GM12878 (cell line): Measurements from ENCODE around the gene PTPRU. TPM values are rescaled to one million over a fixed set of nuclear protein-coding genes. Genes with fewer than 3 reads are reported as not detected.

ENCODE experiments used
- ATAC-seq: fragments of 200-7000 bp; cut with Tn5 transposase; 3 replicates; pipeline ENCODE4 v1.9.1; 2020; ENCODE audit warnings: mild to moderate bottlenecking, moderate library complexity
- BruUV-seq: library from RNA; stranded (reverse); fragments of 400-500 nt; replicated peaks from 2 replicates; lab custom pipeline; 2021; lab: Mats Ljungman, UMichigan
- CTCF ChIA-PET: fragments of 300-600 bp; sonication (Branson Sonifier 250); formaldehyde crosslinking; extraction: SDS; loops from one replicate; lab custom pipeline; 2021; ENCODE audit warnings: inconsistent platforms; lab: Yijun Ruan, JAX
- POLR2A ChIA-PET: fragments of 350-600 bp; formaldehyde crosslinking; extraction: SDS; loops from one replicate; lab custom pipeline; 2021; ENCODE audit warnings: inconsistent platforms; lab: Charles Lee
- RAD21 ChIA-PET: fragments of 300-600 bp; sonication (Branson Sonifier 250); formaldehyde crosslinking; loops from one replicate; lab custom pipeline; 2023; ENCODE audit warnings: antibody characterized with exemption; ENCODE audit not compliant: unreplicated experiment; lab: Charles Lee
- SMC1A ChIA-PET: fragments of 300-600 bp; sonication (Branson Sonifier 250); formaldehyde crosslinking; loops from one replicate; lab custom pipeline; 2023; ENCODE audit not compliant: unreplicated experiment, uncharacterized antibody; lab: Charles Lee
- DNase-seq: peaks from one replicate; pipeline ENCODE4 v3.0.0-alpha.2; 2011; ENCODE audit warnings: low read depth, low spot score
- FAIRE-seq: peaks from 3 replicates; lab custom pipeline; 2011; peaks lifted over from hg19 to GRCh38; lab: Jason Lieb, UNC
- H2AFZ ChIP-seq: 2 replicates; pipeline ENCODE4 v1.6.0; 2011; ENCODE audit warnings: low read depth, low read length, control low read depth; ENCODE audit not compliant: control insufficient read depth
- H3K27ac ChIP-seq: 2 replicates; pipeline ENCODE4 v1.5.1; 2011; ENCODE audit warnings: control low read depth; ENCODE audit not compliant: control insufficient read depth, insufficient read depth
- H3K27me3 ChIP-seq, 2 experiments: replicated peaks in 1 of 2; 2 replicates each; pipeline versions ENCODE4 v1.6.0 to v1.6.1; 2011; ENCODE audit warnings: low read length in 1 of 2; ENCODE audit not compliant: control insufficient read depth in 2 of 2, insufficient read depth in 2 of 2
- H3K36me3 ChIP-seq, 2 experiments: 2 replicates each; pipeline ENCODE4 v1.5.1; 2011; ENCODE audit warnings: low read length in 1 of 2; ENCODE audit not compliant: control insufficient read depth in 2 of 2, insufficient read depth in 2 of 2
- H3K4me1 ChIP-seq: 2 replicates; pipeline ENCODE4 v1.6.1; 2011; ENCODE audit warnings: mild to moderate bottlenecking, low read length, moderate library complexity, mixed read lengths; ENCODE audit not compliant: control insufficient read depth, insufficient read depth
- H3K4me2 ChIP-seq: 2 replicates; pipeline ENCODE4 v1.6.0; 2011; ENCODE audit warnings: control low read depth; ENCODE audit not compliant: control insufficient read depth, insufficient read depth
- H3K4me3 ChIP-seq: fragments of 200-600 bp; sonication (generic); 2 replicates; pipeline ENCODE4 v1.5.1; 2016
- H3K79me2 ChIP-seq: 2 replicates; pipeline ENCODE4 v1.6.0; 2011; ENCODE audit warnings: low read length; ENCODE audit not compliant: control insufficient read depth, insufficient read depth
- H3K9ac ChIP-seq: 2 replicates; pipeline ENCODE4 v1.8.0; 2011; ENCODE audit warnings: low read length, control low read depth, mixed read lengths; ENCODE audit not compliant: control insufficient read depth, insufficient read depth
- H3K9me3 ChIP-seq: replicated peaks from 3 replicates; pipeline ENCODE4 v1.5.1; 2011; ENCODE audit warnings: mild to moderate bottlenecking, low read length; ENCODE audit not compliant: control insufficient read depth, insufficient read depth
- H4K20me1 ChIP-seq: 2 replicates; pipeline ENCODE4 v1.6.0; 2011; ENCODE audit not compliant: control insufficient read depth, insufficient read depth
- BHLHE40 ChIP-seq, 2 experiments: fragments of 450-650 bp in 1 of 2; IDR thresholded peaks; 2 replicates each; pipeline ENCODE4 v1.6.1; 2011 to 2017; ENCODE audit warnings: low read depth in 2 of 2, borderline replicate concordance in 1 of 2, improper control_type of control experiment in 1 of 2, low read length in 1 of 2, mild to moderate bottlenecking in 1 of 2
- CBFB ChIP-seq: IDR thresholded peaks from 2 replicates; pipeline ENCODE4 v1.6.1; 2016; ENCODE audit warnings: antibody characterized with exemption, low read depth
- CBX3 ChIP-seq: fragments of 200-600 bp; sonication (generic); IDR thresholded peaks from 2 replicates; pipeline ENCODE4 v1.6.1; 2016; ENCODE audit warnings: low read depth, borderline replicate concordance
- CBX5 ChIP-seq: sonication (generic); IDR thresholded peaks from 2 replicates; pipeline ENCODE4 v1.6.1; 2016; ENCODE audit warnings: low read depth, moderate library complexity, mild to moderate bottlenecking, inconsistent platforms
- GATAD2B ChIP-seq: fragments of 450-650 bp; conservative IDR thresholded peaks from 2 replicates; pipeline ENCODE4 v1.6.1; 2017; ENCODE audit warnings: low read depth, mild to moderate bottlenecking, moderate library complexity
- HDGF ChIP-seq: fragments of 450-650 bp; IDR thresholded peaks from 2 replicates; pipeline ENCODE4 v1.6.1; 2016; ENCODE audit warnings: antibody characterized with exemption
- POLR2A ChIP-seq: IDR thresholded peaks from 2 replicates; pipeline ENCODE4 v1.6.1; 2011; ENCODE audit warnings: low read depth, mild to moderate bottlenecking, low read length
- POLR2AphosphoS5 ChIP-seq: IDR thresholded peaks from 2 replicates; pipeline ENCODE4 v1.6.1; 2011; ENCODE audit warnings: mild to moderate bottlenecking, low read length, inconsistent platforms
- TARDBP ChIP-seq: IDR thresholded peaks from 2 replicates; pipeline ENCODE4 v1.6.1; 2016; ENCODE audit warnings: borderline replicate concordance
- ZNF24 ChIP-seq: fragments of 450-650 bp; IDR thresholded peaks from 2 replicates; pipeline ENCODE4 v1.6.1; 2017; ENCODE audit warnings: antibody characterized with exemption, mild to moderate bottlenecking
- WGBS: methylation state at CpG from one replicate; pipeline ENCODE4 v1.1.6; 2016; ENCODE audit warnings: low lambda C conversion rate; ENCODE audit not compliant: insufficient replicate concordance, insufficient coverage; ENCODE audit errors: missing lambda C conversion rate; 5-methylcytosine and 5-hydroxymethylcytosine counted together
- in situ Hi-C: fragments of 300-500 bp; cut with MboI; formaldehyde crosslinking; loops from 9 replicates; pipeline ENCODE4 v1.14.3; 2018; ENCODE audit warnings: mixed read lengths
- intact Hi-C: fragments of 100-400 bp; cut with micrococcal nuclease; formaldehyde crosslinking; loops from one replicate; pipeline ENCODE4 v1.14.2; 2022; ENCODE audit not compliant: unreplicated experiment
- polyA plus RNA-seq, 11 experiments: library from polyadenylated mRNA; depleted of rRNA in 4 of 11; unstranded in 6 of 11; stranded (reverse) in 5 of 11; fragments of >200 nt; fragmentation: Nextera tagmentation in 4 of 11; fragmentation: Illumina TruSeq in 1 of 11; extraction: Ambion mirVana in 4 of 11; extraction: Trizol in 1 of 11; gene quantifications; 1 replicate in 1 of 11; 2 replicates in 10 of 11; pipeline versions ENCODE4 v1.2.1 to v1.2.3, GENCODE V29; 2011 to 2016; ENCODE audit warnings: inconsistent platforms in 2 of 11, missing spikeins in 2 of 11, low read depth in 1 of 11
- total RNA-seq, 4 experiments: library from RNA; depleted of rRNA in 3 of 4; stranded (reverse); fragments of >200 nt in 3 of 4; fragmentation: Illumina TruSeq in 1 of 4; extraction: Trizol in 1 of 4; gene quantifications; 2 replicates each; pipeline versions ENCODE4 v1.2.1 to v1.2.3, GENCODE V29; 2013 to 2021
- TF ChIP-seq, protein P1 (sequence below): fragments of 450-650 bp; IDR thresholded peaks from 2 replicates; pipeline ENCODE4 v1.6.1; 2016; ENCODE audit warnings: mild to moderate bottlenecking

The PTPRU gene
- total and polyA plus RNA-seq, 10 of the 15 experiments (the other 5 are each of a cell fraction or from before 2014, with no cell fraction given), result 0.04 to 2.5 (median 0.73) TPM

- POLR2A ChIA-PET, result no interaction called here
- H3K9ac ChIP-seq, result no peak overlapping the region
- SMC1A ChIA-PET, result interaction anchor here (0.6 kb wide), 1 partner anchor 1047 kb away, joined by 3 read pairs; no protein-coding TSS in a partner anchor
- FAIRE-seq (no peak), ATAC-seq (no peak), DNase-seq (no peak)
- H4K20me1 ChIP-seq, result no peaks in the 10 kb centered on the region; the same call in 1 of the 2 replicates
- in situ Hi-C loops, result no loop called here
- H3K27ac ChIP-seq, result no peak overlapping the region
- H3K79me2 ChIP-seq, result no peaks in the 10 kb centered on the region
- no peaks in the 10 kb centered on the region for H3K9me3 ChIP-seq
- BruUV-seq, result no TSS peak
- no peak for TF ChIP-seq BHLHE40 (IDR thresholded peaks at IDR 0.05; ENCODE audit: borderline replicate concordance in 1 of 2, low read depth in 2 of 2, low read length in 1 of 2)
- TF ChIP-seq TARDBP, result no peak
- no peak for TF ChIP-seq CBFB
- no peak for TF ChIP-seq POLR2A
- no peak for TF ChIP-seq GATAD2B
- intact Hi-C loops, result no loop called here
- H3K4me1 ChIP-seq, result no peaks in the 10 kb centered on the region
- H3K36me3 ChIP-seq, result no peaks in the 10 kb centered on the region
- CTCF ChIA-PET, result no interaction called here
- H3K4me2 ChIP-seq, result no peak overlapping the region
- WGBS, result 26% methylated on average over 3 of the region's 3 CpGs
- H3K4me3 ChIP-seq, result no peak overlapping the region
- RAD21 ChIA-PET, result no interaction called here
- no peaks in the 10 kb centered on the region; a peak in 1 of 4 replicates for H3K27me3 ChIP-seq
- H2AFZ ChIP-seq, result no peak overlapping the region
Measured at GRCh38 chr1:29333008-29333407, 96.7 kb downstream of the PTPRU start.

DNA sequence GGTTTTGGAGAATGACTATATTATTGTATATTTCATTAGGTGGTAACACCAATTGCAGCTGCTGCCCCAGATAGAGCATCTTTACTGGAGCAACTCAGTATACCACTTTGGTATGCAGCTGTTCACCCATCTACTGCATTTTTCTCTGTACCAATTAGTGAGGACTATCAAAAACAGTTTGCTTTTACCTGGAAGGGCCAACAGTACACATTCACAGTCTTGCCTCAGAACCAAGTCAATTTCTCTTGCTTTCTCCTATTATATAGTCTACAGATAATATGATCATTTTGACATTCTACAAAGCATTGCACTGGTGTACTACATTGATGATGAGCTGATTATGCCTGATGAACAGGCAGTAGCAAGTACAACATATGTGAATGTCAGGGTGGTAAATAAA lies 99.3 kb downstream of the PTPRU start:
- intact Hi-C loops, result no loop called here
- ChIA-PET SMC1A (no interaction called here), POLR2A (no interaction called here), CTCF (no interaction called here), RAD21 (no interaction called here)
- Histone ChIP-seq H3K9ac (no peak overlapping the region), H3K79me2 (no peaks in the 10 kb centered on the region), H3K27me3 (no peaks in the 10 kb centered on the region; a peak in 1 of 4 replicates), H2AFZ (no peak overlapping the region), H3K36me3 (no peaks in the 10 kb centered on the region), H3K4me3 (no peak overlapping the region), H3K4me1 (no peaks in the 10 kb centered on the region), H4K20me1 (no peaks in the 10 kb centered on the region), H3K4me2 (no peak overlapping the region), H3K27ac (no peak overlapping the region), H3K9me3 (no peaks in the 10 kb centered on the region)
- DNase-seq, result no peak
- ATAC-seq, result no peak
- BruUV-seq, result no TSS peak
- in situ Hi-C loops, result no loop called here
- no peak for FAIRE-seq
- TF ChIP-seq POLR2AphosphoS5, result no peak
- no peak for TF ChIP-seq CBX3
- no peak for TF ChIP-seq HDGF
- TF ChIP-seq CBX5, result no peak
- TF ChIP-seq, protein P1, sequence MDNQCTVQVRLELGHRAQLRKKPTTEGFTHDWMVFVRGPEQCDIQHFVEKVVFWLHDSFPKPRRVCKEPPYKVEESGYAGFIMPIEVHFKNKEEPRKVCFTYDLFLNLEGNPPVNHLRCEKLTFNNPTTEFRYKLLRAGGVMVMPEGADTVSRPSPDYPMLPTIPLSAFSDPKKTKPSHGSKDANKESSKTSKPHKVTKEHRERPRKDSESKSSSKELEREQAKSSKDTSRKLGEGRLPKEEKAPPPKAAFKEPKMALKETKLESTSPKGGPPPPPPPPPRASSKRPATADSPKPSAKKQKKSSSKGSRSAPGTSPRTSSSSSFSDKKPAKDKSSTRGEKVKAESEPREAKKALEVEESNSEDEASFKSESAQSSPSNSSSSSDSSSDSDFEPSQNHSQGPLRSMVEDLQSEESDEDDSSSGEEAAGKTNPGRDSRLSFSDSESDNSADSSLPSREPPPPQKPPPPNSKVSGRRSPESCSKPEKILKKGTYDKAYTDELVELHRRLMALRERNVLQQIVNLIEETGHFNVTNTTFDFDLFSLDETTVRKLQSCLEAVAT, result no peak
- TF ChIP-seq ZNF24, result no peak
